Measurements from ENCODE around the gene DDX1.

The DDX1 gene

DNA sequence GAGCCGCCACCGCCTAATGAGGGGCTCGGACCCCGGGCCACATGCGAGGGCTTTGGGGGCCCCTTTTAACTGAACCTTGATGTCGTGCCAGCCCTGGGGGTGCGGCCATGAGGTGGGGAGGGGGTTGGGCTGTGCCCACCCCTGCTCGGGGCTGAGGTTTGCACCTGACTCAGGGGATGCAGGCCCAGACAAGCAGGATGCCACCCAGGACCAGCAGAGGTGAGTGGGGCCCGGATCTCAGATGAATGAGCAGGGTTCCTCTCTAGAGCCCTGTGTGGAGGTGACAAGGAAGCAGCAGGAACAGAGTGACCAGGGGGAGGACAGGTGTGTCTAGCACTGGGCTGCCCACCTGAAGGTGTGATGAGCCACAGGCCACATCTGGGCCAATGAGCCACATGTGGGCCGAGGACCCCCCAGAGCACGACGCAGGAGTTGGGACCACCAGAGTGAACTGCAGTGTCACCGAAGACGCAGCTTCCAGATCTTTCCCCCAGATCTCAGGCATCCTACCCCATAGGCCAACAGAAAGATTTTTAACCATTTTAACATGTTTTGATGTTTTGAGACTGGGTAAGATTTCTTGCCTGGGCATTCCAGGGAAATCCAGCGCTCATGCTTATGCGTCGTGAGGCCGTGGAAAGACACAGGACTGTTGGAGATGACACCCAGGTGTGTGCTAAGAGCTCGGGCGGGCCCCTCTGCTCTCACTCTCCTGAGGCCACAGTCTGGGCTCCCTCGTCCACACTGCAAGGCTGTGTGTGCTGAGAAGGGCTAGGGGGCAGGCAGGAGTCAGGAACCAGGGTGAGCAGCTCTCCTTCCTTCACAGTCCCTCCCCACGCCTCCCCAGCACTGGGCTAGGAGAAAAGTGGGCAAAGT lies 73.6 kb downstream of the DDX1 start:
- no peak for DNase-seq

- no peak for DNase-seq
Measured at GRCh38 chr2:15665943-15666460, 74.3 kb downstream of the DDX1 start.

GRCh38 chr2:15666861-15667808 lies 75.5 kb downstream of the DDX1 start:
- DNase-seq: no peak

- no peak for DNase-seq
Measured at GRCh38 chr2:15667809-15668556, 76.3 kb downstream of the DDX1 start.

DNA sequence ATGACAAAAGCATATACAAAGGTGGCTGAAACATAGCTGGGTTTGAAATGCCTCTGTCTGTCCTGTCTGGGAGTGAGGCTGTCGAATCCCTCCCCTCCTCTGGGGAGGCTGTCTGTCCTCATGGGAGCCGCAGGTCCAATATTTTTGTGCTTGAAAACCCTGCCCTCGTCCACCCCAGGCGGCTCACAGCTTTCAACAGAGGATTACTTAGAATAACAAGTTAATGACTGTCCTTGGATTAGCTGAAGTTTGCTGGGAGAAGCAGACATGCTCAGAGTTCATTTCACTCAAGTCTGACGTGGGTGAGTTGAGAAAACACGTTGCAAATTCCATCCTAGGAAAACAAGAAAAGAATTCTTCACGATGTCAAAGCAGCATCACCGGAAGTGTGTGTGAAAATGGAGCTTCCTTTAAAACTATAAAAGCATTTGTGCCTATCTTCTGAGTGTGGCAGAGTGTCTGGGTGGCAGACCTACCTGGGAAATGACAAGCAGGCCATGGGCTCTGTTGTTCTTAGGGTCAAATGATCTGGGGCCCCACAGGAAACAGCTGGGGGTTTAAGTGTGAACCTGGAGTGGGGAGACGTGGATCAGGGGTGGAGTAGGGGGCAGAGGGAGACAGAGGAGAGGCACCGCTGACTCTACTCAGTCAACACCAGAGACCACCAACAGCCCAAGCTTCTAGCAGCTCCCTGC lies 77.1 kb downstream of the DDX1 start:
- no peak for DNase-seq

DNA sequence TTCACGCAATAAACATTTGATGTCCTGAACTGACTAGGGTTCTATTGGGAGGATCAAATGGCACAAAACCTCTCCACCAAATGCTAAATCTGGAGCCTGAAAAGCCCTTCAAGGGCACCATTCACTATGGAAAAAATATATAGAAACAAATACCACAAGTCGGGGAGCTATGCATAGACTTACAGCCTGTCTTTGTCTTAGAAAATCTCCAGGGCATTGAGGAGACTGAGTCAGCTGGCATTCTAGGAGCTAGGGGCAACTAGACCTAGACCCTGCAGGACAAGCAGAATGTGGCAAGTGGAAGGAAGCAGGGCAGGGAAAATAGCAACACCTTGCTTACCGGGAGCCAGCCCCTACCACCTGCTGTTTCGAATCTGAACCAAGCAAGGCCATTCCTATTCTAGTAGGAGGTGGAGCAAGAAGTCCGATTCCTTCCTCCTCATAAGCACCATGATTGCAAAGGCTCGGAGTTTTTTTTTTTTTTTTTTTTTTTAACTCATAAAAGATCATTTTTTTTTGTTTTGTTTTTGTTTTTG lies 77.8 kb downstream of the DDX1 start:
- no peak for DNase-seq

GRCh38 chr2:15670469-15670868 lies 78.8 kb downstream of the DDX1 start:
- DNase-seq: no peak

GRCh38 chr2:15670981-15671380 lies 79.3 kb downstream of the DDX1 start:
- no peak for DNase-seq

- DNase-seq: no peak
Measured at GRCh38 chr2:15671409-15671808, 79.7 kb downstream of the DDX1 start.

- DNase-seq: no peak
Measured at GRCh38 chr2:15671842-15672815, 80.5 kb downstream of the DDX1 start.

DNA sequence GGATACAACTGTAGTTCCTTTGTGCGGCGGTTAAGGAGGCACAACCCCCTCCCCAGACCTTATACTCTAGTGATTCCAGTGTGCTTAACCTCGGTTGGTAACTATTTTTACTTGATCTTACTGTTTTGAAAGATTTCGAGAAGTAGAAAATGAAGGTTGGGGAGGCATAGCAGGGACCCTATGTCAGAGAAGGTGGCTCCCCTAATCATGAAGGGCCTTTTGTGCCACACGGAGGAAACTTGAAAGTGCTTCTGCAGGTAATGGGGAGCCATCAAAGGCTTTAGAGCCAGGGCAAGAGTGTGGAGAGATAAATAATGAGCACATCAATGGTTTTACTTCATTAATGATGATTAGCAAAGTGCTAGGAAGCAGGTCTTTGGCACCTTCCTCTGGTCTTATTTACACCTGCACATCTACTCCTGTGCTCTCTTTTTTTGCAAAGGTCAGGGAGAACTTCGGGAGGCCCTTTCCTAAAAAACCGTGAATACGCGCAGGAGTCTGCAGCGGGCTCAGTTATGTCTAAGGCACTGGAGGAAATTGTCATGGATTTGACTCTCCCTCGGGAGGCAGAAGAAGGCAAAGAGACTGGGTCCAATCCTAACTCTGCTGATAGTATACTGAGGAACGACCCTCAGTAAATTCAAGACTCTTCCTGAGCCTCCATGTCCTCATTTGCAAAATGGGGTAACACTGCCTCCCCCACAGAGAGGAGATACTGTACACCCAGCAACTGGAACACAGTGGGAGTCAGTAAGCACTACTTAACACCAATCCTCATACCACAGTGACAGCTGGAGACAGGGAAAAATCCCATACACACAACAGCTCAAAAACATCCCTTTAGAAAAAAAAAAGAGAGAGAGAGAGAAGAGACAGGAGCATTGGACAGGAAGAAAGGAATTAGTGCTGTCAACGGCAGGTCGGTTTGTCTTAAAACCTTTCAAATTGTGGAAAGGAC lies 81.6 kb downstream of the DDX1 start:
- no peak for DNase-seq

DNA sequence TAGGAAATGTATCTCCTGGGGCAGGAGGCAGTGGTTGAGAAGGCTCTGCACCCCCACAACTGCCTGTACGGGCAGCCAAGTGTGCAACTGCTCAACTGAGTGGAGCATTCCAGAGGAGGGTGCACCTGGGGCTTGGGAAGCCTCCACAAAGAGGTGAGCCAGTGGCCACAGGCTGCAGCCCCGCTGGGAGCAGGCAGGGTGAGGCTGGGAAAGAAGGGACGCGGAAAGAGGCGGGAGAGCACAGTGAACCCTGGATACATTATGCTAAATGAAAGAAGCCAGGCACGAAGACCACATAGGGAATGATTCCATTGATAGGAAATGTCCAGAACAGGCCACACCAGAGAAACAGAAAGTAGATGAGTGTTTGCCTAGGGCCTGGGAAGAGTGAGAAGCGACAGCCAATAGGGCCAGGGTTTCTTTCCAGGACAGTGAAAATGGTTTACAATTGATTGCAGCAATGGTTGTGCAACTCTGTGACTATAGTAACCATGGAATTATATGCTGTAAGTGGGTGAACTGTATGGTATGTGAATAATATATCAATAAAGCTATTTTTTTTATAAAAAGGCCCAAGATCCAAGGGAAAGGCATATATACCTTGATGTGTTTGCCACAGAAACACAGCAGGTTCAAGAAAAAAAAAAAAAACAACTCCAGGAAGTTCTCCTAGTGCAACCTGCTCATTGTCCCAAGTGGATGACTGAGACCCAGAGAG lies 82.4 kb downstream of the DDX1 start:
- DNase-seq: no peak

GRCh38 chr2:15674637-15675455 lies 83.2 kb downstream of the DDX1 start:
- no peak for DNase-seq

DNA sequence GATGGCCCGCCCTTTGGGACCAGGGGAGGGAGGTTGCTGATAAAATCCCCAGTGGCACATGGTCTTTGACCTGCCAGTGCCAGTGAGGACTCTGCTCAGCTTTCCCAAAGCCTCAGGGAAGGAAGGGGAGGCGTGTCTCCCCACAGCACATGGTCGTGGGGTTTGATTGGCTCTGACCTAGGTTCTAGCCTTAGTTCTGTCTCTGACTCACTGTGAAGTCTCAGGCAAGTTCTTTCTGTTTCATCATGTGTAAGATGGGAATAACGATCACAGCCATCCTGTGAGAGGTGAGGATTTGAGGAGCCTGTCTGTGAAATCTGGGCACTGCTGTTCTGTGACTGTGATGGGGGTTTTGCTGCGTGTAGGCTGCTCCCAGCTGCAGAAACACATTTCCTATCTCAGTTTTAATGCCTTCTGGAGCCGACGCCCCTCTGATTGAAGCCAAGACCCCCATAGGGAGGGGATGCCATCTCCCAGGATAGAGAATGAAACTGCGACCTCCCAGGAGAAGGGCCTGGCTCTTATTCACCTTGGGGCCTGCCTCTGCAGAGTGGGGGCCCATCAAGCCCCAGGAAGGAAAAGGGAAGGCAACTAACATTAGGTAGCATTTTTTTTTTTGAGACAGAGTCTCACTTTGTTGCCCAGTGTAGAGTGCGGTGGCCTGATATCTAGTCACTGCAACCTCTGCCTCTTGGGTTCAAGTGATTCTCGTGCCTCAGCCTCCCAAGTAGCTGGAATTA lies 84.0 kb downstream of the DDX1 start:
- DNase-seq: no peak

DNA sequence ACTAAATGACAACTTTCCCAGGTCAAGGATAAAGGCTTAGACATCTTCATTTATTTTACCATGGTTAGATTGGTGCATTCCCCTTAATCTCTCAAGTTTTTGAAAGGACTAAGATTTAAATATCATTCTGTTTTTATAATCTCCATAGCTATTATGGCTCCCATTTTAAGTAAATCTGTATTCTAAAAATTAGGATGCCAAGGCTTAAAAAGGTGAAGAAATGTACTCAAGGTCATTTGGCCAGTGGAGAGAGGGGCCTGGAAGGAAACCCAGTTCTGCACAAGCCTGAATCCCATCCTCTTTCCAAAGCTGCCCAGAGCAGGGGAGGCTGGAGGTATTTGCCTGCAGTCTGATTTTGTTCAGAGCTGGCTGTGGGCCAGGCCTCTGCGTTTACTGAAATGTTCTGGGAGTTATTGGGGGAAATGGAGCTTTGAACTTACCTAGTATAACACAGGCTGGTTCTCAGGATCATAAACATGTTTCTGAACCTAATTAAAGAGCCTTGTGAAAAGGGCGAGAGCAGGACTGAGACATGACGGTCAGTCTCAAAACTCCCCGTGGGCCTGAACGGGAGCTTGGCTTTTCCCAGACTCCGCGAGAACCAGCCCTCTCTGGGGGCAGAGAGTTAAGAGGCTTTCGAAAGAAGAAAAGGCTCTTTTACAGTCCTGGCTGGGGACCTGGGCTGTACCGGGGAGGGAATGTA lies 85.6 kb downstream of the DDX1 start:
- no peak for DNase-seq

DNA sequence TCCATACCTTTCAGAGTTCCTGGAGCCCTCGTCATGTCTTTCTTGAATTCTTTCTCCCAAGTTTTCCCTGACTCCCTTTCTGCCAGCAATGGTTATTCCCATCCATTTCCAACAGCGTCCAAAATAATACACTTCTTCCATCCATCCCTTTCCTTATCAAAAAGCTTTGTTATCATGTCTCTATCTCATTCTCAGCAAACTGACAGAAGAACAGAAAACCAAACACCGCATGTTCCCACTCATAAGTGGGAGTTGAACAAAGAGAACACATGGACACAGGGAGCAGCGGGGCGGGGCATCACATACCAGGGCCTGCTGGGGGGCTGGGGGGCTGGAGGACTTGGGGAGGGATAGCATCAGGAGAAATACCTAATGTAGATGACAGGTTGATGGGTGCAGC lies 86.7 kb downstream of the DDX1 start:
- DNase-seq: no peak
